HG02678 (cell line): ENCODE results near the gene ZFHX2.

Experiments used
- ATAC-seq: cut with Tn5 transposase; IDR thresholded peaks from one replicate; pipeline ENCODE4 v1.9.1; 2021; ENCODE audit warnings: mild to moderate bottlenecking, moderate library complexity; ENCODE audit not compliant: unreplicated experiment

The ZFHX2 gene

DNA sequence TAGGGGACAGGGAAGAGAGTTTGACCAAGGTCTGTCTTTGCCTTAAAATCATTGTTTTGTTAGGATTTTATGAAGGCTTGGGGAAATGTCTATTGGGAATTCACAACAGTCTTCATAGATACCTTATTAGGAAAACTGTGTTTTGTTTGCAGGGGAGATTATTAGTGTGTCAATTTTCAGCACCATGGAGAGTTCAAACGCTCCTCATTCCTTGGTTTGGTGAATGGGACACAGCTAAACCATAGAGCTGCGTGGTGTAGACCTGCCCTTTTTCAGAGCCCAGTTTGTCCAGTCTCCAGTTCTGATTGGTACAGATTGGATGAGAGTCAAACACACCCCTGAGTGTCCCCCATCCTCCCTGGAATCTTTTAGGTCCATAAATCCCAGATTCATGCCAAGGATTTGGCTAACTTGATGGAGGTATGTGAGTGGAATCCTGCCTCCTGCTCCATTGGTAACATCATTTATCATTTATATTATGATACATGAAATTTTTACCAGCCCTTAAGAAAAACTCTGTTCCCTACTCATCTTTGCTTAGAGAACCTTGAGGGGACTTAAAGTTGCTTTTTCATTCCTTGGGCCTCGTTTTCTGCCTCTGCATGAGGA lies 70.1 kb downstream of the ZFHX2 start:
- no peak for ATAC-seq

GRCh38 chr14:23478109-23478759 lies 73.3 kb downstream of the ZFHX2 start:
- no peak for ATAC-seq

- no peak for ATAC-seq
Observed at GRCh38 chr14:23470947-23471346, 80.6 kb downstream of the ZFHX2 start.
